GM21447 (cell line): Measurements from ENCODE around the gene TAS2R16.
"Not testable (repeated sequence)": the region's sequence is repeated elsewhere in the genome, so short reads cannot be mapped to it uniquely, and the experiment has no call there.

Experiments used
- ATAC-seq: cut with Tn5 transposase; IDR thresholded peaks from one replicate; pipeline ENCODE4 v1.9.1; 2021; ENCODE audit not compliant: unreplicated experiment

TAS2R16 gene

DNA sequence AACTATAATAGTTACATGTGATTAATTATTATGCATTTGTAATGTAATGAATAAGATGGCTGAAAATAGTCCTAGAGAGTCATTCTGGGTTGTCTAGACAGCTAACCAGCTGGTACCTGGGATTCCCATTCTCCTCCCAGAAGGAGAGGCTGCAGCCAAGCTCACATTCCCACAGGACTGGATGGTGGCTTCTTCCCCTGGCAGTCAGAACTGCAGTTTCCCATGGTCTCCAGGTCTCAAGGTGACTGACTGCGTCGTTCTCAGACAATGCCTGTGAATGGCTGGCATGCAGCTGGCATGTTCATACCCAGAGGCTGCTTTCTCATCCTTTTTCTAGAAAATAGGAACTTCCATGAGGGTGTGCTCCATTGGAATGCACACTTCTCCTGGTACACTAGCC, 21.3 kb downstream of the TAS2R16 start:
- ATAC-seq: no peak

DNA sequence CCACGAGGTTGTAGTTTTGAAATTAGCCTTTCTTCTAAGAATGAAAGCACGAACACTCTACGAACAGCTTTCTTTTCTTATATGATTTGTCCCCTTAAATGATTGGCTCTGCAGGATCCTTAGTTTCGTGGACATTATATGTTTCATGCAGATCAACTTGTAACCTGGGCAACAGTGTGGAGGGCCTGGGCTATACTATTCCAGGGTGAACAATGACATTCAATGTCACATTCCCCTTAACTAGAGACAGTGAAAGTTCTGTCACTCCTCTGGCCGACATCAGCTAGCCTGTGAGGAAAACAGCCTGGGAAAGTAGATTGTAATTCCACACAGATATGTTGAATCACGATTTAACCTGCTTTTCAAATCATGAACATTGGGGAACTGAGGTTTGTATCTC, 23.4 kb downstream of the TAS2R16 start:
- no peak for ATAC-seq

DNA sequence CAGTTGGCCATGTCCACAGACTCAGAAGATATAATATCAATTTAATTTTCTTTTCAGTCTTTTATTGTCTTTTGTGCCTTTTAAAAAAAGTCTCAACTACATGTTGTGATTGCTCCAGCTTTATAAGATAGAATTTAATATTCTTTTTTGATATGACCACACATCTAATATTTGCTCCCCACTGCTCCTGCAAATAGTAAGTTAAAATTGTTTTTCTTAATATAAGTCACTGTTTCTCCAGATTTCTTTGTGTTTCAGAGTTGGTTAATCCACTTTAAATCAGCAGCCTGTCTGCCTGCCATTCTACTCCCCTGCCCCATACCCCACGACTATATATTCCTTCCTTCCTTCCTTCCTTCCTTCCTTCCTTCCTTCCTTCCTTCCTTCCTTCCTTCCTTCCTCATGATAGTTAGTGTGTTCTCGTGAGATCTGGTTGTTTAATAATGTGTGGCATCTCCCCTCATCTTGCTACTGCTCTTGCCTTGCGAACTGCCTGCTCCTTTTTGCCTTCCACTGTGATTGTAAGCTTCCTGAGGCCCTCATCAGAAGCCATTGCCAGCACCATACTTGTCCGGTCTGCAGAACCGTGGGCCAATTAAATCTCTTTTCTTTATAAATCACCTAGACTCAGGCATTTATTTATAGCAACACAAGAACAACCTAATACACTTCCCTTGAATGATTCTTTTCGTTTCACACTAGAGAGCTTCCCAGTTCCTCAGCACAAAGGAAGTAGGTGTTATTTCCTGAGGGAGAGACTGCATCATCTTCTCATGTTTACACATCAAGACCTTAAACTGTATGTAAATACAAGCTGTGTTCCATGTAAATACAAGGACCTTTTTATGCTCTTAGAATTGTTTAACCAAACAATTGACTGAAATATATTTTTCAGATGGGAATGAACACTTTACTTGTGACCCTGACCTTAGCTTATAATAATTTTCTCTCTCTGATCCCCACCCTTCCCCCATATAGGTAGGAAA, 24.5 kb downstream of the TAS2R16 start:
- no peak for ATAC-seq

DNA sequence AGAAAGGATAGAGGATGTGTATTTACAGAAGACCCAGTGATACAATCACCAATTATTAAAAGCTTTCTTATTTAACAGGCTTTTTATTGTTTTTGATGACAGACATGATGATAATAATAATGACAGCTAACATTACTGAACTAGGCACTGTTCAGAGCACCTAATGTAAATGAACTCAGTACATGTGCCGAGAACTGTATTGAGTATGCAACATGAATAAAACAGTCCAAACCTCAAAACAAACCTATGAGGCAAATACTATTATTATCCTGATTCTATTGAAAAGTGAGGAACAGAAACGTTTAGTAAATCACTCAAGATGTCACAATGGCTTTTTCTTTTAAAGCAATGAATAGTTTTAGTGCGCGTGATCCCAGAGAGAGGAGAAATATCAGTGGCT, 27.1 kb downstream of the TAS2R16 start:
- ATAC-seq: no peak

DNA sequence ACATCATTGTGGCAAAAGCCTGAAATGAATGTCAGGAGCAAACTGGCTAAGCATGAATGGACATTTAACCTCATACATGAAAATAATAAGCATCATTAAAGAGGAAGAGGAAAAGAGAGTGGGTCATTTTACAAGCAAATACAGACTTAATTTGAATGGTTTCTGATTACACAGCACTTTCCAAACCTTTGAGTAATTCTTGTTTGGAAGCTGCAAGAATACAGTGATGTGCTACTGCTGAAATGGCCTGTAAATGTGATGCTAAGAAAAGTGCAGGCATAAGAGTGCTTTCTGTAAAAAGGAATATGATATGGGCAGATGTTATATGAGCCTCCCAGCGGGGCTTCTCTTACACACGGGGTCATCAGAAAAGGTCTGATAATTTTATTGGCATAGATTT, 30.2 kb downstream of the TAS2R16 start:
- no peak for ATAC-seq

DNA sequence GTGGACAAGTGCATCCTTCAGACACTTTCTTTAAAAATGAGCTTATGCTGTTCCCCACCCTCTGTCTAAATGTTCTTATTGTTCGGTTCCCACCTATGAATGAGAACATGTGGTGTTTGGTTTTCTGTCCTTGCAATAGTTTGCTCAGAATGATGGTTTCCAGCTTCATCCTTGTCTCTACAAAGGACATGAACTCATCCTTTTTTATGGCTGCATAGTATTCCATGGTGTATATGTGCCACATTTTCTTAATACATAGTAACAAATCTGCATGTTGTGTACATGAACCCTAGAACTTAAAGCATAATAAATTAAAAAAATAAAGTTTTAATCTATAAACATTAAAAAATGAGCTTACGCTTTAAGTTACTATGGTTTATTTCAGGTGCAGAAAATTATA, 41.8 kb downstream of the TAS2R16 start:
- ATAC-seq: not testable (repeated sequence)

DNA sequence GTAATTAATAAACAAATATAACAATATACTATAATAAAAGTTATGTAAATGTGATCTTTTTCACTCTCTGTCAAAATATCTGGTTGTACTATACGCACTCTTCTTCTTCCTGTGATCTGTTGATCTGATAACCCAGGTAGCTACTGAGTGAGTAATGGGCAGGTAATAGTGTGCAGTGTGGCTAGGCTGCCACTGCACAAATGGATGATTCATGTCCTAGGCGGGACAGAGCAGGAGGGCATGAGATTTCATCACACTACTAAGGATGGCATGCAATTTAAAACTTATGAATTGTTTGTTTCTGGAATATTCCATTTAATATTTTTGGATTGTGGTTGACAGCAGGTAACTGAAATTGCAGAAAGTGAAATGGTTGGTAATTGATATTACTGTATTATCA, 44.5 kb downstream of the TAS2R16 start:
- no peak for ATAC-seq

DNA sequence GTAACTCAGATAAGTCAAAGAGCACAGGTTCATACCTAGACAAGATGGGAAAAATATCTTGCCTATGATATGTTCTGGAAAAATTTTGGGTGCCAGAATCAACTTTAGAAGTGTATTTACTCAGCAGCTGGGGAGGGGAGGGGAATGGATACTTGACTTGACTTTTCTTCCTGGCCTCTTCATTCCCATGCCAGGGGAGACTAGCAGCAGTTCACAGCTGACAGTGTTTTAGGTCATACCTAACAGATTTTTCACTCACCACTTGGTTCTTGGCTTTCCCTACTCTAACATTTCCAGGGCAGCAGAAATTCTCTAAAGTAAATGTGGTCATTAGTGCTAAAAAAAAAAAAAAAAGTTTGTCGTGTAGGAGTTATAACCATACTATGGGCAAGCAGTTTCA, 46.3 kb downstream of the TAS2R16 start:
- no peak for ATAC-seq
